Activated T-helper 1 cell treated with anti-CD3 and anti-CD28 coated beads, Interleukin-12 subunit alpha, Interleukin-12 subunit beta, Interleukin-2, Interleukin-4 antibody, amounts not matched to agents 30 ng/mL and 10 ng/mL and 1 ng/mL, durations not matched to agents 14 hours and 24 hours and 36 hours (primary cell): ENCODE measurements around the gene ZNF740. TPM values are rescaled to one million over a fixed set of nuclear protein-coding genes. Genes with fewer than 3 reads are reported as not detected.
A peak's percentile ranks its signal among the peaks of the same experiment; 100 is the strongest.
"Not testable (repeated sequence)": the region's sequence is repeated elsewhere in the genome, so short reads cannot be mapped to it uniquely, and the experiment has no call there.

Experiments used
- DNase-seq: peaks from one replicate; pipeline ENCODE4 v3.0.0; 2021; ENCODE audit warnings: low spot score
- H3K27ac Mint-ChIP-seq: one replicate; pipeline ENCODE4 v1.8.0; 2021; ENCODE audit warnings: mild to moderate bottlenecking, mixed read lengths
- H3K27me3 Mint-ChIP-seq: one replicate; pipeline ENCODE4 v1.8.0; 2022; ENCODE audit warnings: mild to moderate bottlenecking, moderate library complexity, mixed read lengths; ENCODE audit not compliant: insufficient read depth
- H3K36me3 Mint-ChIP-seq: one replicate; pipeline ENCODE4 v1.8.0; 2021; ENCODE audit warnings: low read depth, mixed read lengths
- H3K4me1 Mint-ChIP-seq: one replicate; pipeline ENCODE4 v1.8.0; 2021; ENCODE audit warnings: low read depth, mixed read lengths
- H3K4me3 Mint-ChIP-seq: one replicate; pipeline ENCODE4 v1.8.0; 2021; ENCODE audit warnings: mild to moderate bottlenecking, moderate library complexity, mixed read lengths
- H3K9me3 Mint-ChIP-seq: one replicate; pipeline ENCODE4 v1.8.0; 2021; ENCODE audit warnings: mixed read lengths
- intact Hi-C: fragments of 100-400 bp; cut with micrococcal nuclease; formaldehyde crosslinking; loops from one replicate; pipeline ENCODE4 v1.15.1; 2024
- total RNA-seq: library from RNA; stranded (reverse); gene quantifications from 2 replicates; pipeline ENCODE4 v1.2.3, GENCODE V29; 2022

The ZNF740 gene
- total RNA-seq, 1 donor from 2014 or later: 52.8 TPM

- peak overlapping the region; percentile 95 for H3K27ac Mint-ChIP-seq
- intact Hi-C loops: loop anchor here (1.0 kb wide), 1 partner anchor 20 kb away; the partner anchor contains the start of genes CSAD and ZNF740
- H3K27me3 Mint-ChIP-seq: no peaks in the 10 kb centered on the region
- H3K9me3 Mint-ChIP-seq: no peaks in the 10 kb centered on the region
- peak; percentile 16 for DNase-seq
- H3K4me1 Mint-ChIP-seq: peaks cover 67% of the 10 kb centered on the region
- H3K4me3 Mint-ChIP-seq: peak overlapping the region; percentile 83
- H3K36me3 Mint-ChIP-seq: peaks cover 50% of the 10 kb centered on the region
Measured at GRCh38 chr12:53200458-53201176, 20.1 kb downstream of the ZNF740 start.

- Mint-ChIP-seq H3K27ac (peak overlapping the region; percentile 95), H3K9me3 (no peaks in the 10 kb centered on the region), H3K4me3 (peak overlapping the region; percentile 83), H3K27me3 (no peaks in the 10 kb centered on the region), H3K36me3 (peaks cover 45% of the 10 kb centered on the region), H3K4me1 (peaks cover 69% of the 10 kb centered on the region)
- no peak for DNase-seq
- intact Hi-C loops: no loop called here
Measured at GRCh38 chr12:53201177-53201541, 20.6 kb downstream of the ZNF740 start.

GRCh38 chr12:53201639-53202038 lies 21.1 kb downstream of the ZNF740 start:
- DNase-seq: no peak
- Mint-ChIP-seq H3K9me3 (no peaks in the 10 kb centered on the region), H3K36me3 (peaks cover 42% of the 10 kb centered on the region), H3K27ac (no peak overlapping the region), H3K4me3 (no peak overlapping the region), H3K4me1 (peaks cover 74% of the 10 kb centered on the region), H3K27me3 (no peaks in the 10 kb centered on the region)
- intact Hi-C loops: no loop called here

GRCh38 chr12:53202316-53202715 lies 21.8 kb downstream of the ZNF740 start:
- DNase-seq, H3K4me3 Mint-ChIP-seq, H3K27me3 Mint-ChIP-seq, intact Hi-C loops, H3K9me3 Mint-ChIP-seq, H3K27ac Mint-ChIP-seq: not testable (repeated sequence)
- peaks cover 40% of the 10 kb centered on the region for H3K36me3 Mint-ChIP-seq
- H3K4me1 Mint-ChIP-seq: peaks cover 81% of the 10 kb centered on the region

GRCh38 chr12:53204351-53204750 lies 23.8 kb downstream of the ZNF740 start:
- Mint-ChIP-seq H3K9me3 (no peaks in the 10 kb centered on the region), H3K4me3 (peak overlapping the region; percentile 29), H3K27me3 (no peaks in the 10 kb centered on the region), H3K27ac (peak overlapping the region; percentile 9), H3K4me1 (peaks cover 79% of the 10 kb centered on the region), H3K36me3 (peaks cover 36% of the 10 kb centered on the region)
- no peak for DNase-seq
- intact Hi-C loops: no loop called here

GRCh38 chr12:53205747-53206419 lies 25.4 kb downstream of the ZNF740 start:
- Mint-ChIP-seq H3K9me3 (no peaks in the 10 kb centered on the region), H3K4me3 (peak overlapping the region; percentile 82), H3K36me3 (peaks cover 26% of the 10 kb centered on the region), H3K27me3 (no peaks in the 10 kb centered on the region), H3K4me1 (peaks cover 67% of the 10 kb centered on the region), H3K27ac (peak overlapping the region; percentile 90)
- peak; percentile 74 for DNase-seq
- intact Hi-C loops: loop anchor here (1.0 to 5.0 kb wide), 6 partner anchors 8 to 236 kb away; partner anchors contain the start of genes CSAD, EIF4B, PRR13 and ZNF740

GRCh38 chr12:53207042-53207441 lies 26.5 kb downstream of the ZNF740 start, which contains the start of gene ITGB7:
TSS of gene ITGB7 (minus strand) at chr12:53207251. CDS start at chr12:53200443, 6,808 bp downstream.
- Mint-ChIP-seq H3K27me3 (no peaks in the 10 kb centered on the region), H3K36me3 (peaks cover 26% of the 10 kb centered on the region), H3K9me3 (no peaks in the 10 kb centered on the region), H3K27ac (peak within 1 kb of the TSS; percentile 92), H3K4me3 (peak within 1 kb of the TSS; percentile 82), H3K4me1 (peaks cover 62% of the 10 kb centered on the region)
- intact Hi-C loops: loop anchor here (5.0 kb wide), 2 partner anchors 200 to 235 kb away; partner anchors contain the start of genes EIF4B and PRR13
- DNase-seq: peak; percentile 58

GRCh38 chr12:53208435-53208834 lies 27.9 kb downstream of the ZNF740 start:
- Mint-ChIP-seq H3K27me3 (no peaks in the 10 kb centered on the region), H3K4me1 (peaks cover 69% of the 10 kb centered on the region), H3K27ac (peak overlapping the region; percentile 92), H3K4me3 (peak overlapping the region; percentile 77), H3K36me3 (peaks cover 35% of the 10 kb centered on the region), H3K9me3 (no peaks in the 10 kb centered on the region)
- intact Hi-C loops: loop anchor here (5.0 kb wide), 2 partner anchors 201 to 234 kb away; partner anchors contain the start of genes EIF4B and PRR13
- no peak for DNase-seq

- peaks cover 37% of the 10 kb centered on the region for H3K36me3 Mint-ChIP-seq
- no peaks in the 10 kb centered on the region for H3K27me3 Mint-ChIP-seq
- no peaks in the 10 kb centered on the region for H3K9me3 Mint-ChIP-seq
Measured at GRCh38 chr12:53208877-53209463, 28.4 kb downstream of the ZNF740 start.

GRCh38 chr12:53210843-53211242 lies 30.3 kb downstream of the ZNF740 start:
- Mint-ChIP-seq H3K36me3 (peaks cover 42% of the 10 kb centered on the region), H3K27ac (no peak overlapping the region), H3K9me3 (no peaks in the 10 kb centered on the region), H3K4me1 (peaks cover 73% of the 10 kb centered on the region), H3K4me3 (no peak overlapping the region), H3K27me3 (no peaks in the 10 kb centered on the region)
- DNase-seq: no peak
- intact Hi-C loops: no loop called here

More at GRCh38 chr12:53208877-53209463, 28.4 kb downstream of the ZNF740 start:
- peak overlapping the region; percentile 77 for H3K4me3 Mint-ChIP-seq
- peaks cover 71% of the 10 kb centered on the region for H3K4me1 Mint-ChIP-seq
- peak overlapping the region; percentile 92 for H3K27ac Mint-ChIP-seq
- intact Hi-C loops: loop anchor here (1.0 to 5.0 kb wide), 4 partner anchors 23 to 233 kb away; partner anchors contain the start of genes EIF4B, MYG1, PRR13 and RARG
- peak; percentile 56 for DNase-seq

- H3K36me3 Mint-ChIP-seq: peaks cover 46% of the 10 kb centered on the region
- H3K27ac Mint-ChIP-seq: peak overlapping the region; percentile 30
- H3K9me3 Mint-ChIP-seq: no peaks in the 10 kb centered on the region
- H3K4me3 Mint-ChIP-seq: no peak overlapping the region
- no peaks in the 10 kb centered on the region for H3K27me3 Mint-ChIP-seq
- no peak for DNase-seq
- peaks cover 73% of the 10 kb centered on the region for H3K4me1 Mint-ChIP-seq
- intact Hi-C loops: no loop called here
Measured at GRCh38 chr12:53211476-53212381, 31.2 kb downstream of the ZNF740 start.

GRCh38 chr12:53212931-53213330 lies 32.4 kb downstream of the ZNF740 start:
- Mint-ChIP-seq H3K36me3 (peaks cover 42% of the 10 kb centered on the region), H3K27me3 (no peaks in the 10 kb centered on the region)

More at GRCh38 chr12:53212931-53213330, 32.4 kb downstream of the ZNF740 start:
- no peak for DNase-seq
- peaks cover 78% of the 10 kb centered on the region for H3K4me1 Mint-ChIP-seq
- peak overlapping the region; percentile 57 for H3K27ac Mint-ChIP-seq
- no peaks in the 10 kb centered on the region for H3K9me3 Mint-ChIP-seq
- intact Hi-C loops: loop anchor here (1.0 kb wide), 5 partner anchors 38 to 132 kb away; partner anchors contain the start of genes AAAS and ESPL1
- no peak overlapping the region for H3K4me3 Mint-ChIP-seq
